K562 (cell line): Measurements from ENCODE around the gene PIGV. TPM values are rescaled to one million over a fixed set of nuclear protein-coding genes. Genes with fewer than 3 reads are reported as not detected.

Experiments
- BHLHE40 ChIP-seq: IDR thresholded peaks from 2 replicates; pipeline ENCODE4 v1.6.1; 2011; ENCODE audit warnings: low read length, improper control_type of control experiment
- CHCHD3 ChIP-seq: fragments of 250-450 bp; sonication (Bioruptor Pico); IDR thresholded peaks from 2 replicates; pipeline ENCODE4 v2.1.2; 2022; ENCODE audit warnings: mild to moderate bottlenecking
- CREB3 ChIP-seq: fragments of 450-650 bp; conservative IDR thresholded peaks from 2 replicates; pipeline ENCODE4 v1.6.1; 2016; ENCODE audit warnings: missing genetic modification characterization, low read depth, mild to moderate bottlenecking, missing compliant biosample characterization, moderate library complexity
- DPF2 ChIP-seq: fragments of 450-650 bp; IDR thresholded peaks from 2 replicates; pipeline ENCODE4 v1.6.1; 2016
- E2F1 ChIP-seq: sonication (generic); formaldehyde crosslinking; IDR thresholded peaks from 2 replicates; pipeline ENCODE4 v1.8.1; 2023; ENCODE audit warnings: mild to moderate bottlenecking, missing genetic modification reagents, moderate library complexity
- ESRRB ChIP-seq: fragments of 250-450 bp; sonication (Bioruptor Pico); IDR thresholded peaks from 2 replicates; pipeline ENCODE4 v1.5.0; 2020; ENCODE audit warnings: mild to moderate bottlenecking, moderate library complexity, borderline replicate concordance
- ILF3 ChIP-seq: fragments of 450-650 bp; IDR thresholded peaks from 2 replicates; pipeline ENCODE4 v1.6.1; 2018; ENCODE audit warnings: antibody characterized with exemption, mild to moderate bottlenecking, moderate library complexity, borderline replicate concordance
- MAFG ChIP-seq: fragments of 450-650 bp; conservative IDR thresholded peaks from 2 replicates; pipeline ENCODE4 v1.6.1; 2016; ENCODE audit warnings: missing genetic modification characterization, missing compliant biosample characterization
- NEUROD1 ChIP-seq: fragments of 150-350 bp; IDR thresholded peaks from 2 replicates; pipeline ENCODE4 v1.6.1; 2014; ENCODE audit warnings: borderline replicate concordance, low read length, low read depth; ENCODE audit not compliant: partially characterized antibody
- NR2C1 ChIP-seq, 2 experiments: fragments of 450-650 bp; IDR thresholded peaks; 2 replicates each; pipeline ENCODE4 v1.6.1; 2017; ENCODE audit warnings: mild to moderate bottlenecking in 2 of 2, antibody characterized with exemption in 1 of 2, inconsistent platforms in 1 of 2, missing compliant biosample characterization in 1 of 2, missing genetic modification characterization in 1 of 2
- POLR2H ChIP-seq: IDR thresholded peaks from 2 replicates; pipeline ENCODE4 v1.6.1; 2016; ENCODE audit warnings: missing genetic modification characterization, low read depth, mild to moderate bottlenecking, control low read depth, missing compliant biosample characterization, moderate library complexity
- PTBP1 ChIP-seq: fragments of 200-400 bp; formaldehyde crosslinking; IDR thresholded peaks from 2 replicates; pipeline ENCODE4 v1.6.1; 2017; ENCODE audit warnings: low read depth, low read length
- SAFB ChIP-seq: fragments of 200-400 bp; formaldehyde crosslinking; IDR thresholded peaks from 2 replicates; pipeline ENCODE4 v1.6.1; 2017; ENCODE audit warnings: low read depth, low read length, borderline replicate concordance
- SAFB2 ChIP-seq: fragments of 200-400 bp; formaldehyde crosslinking; IDR thresholded peaks from 2 replicates; pipeline ENCODE4 v1.6.1; 2018; ENCODE audit warnings: borderline replicate concordance, low read length, low read depth, moderate library complexity; ENCODE audit not compliant: severe bottlenecking
- SIN3A ChIP-seq, 2 experiments: fragments of 150-350 bp in 1 of 2; IDR thresholded peaks; 2 replicates each; pipeline ENCODE4 v1.6.1; 2011 to 2016; ENCODE audit warnings: borderline replicate concordance in 2 of 2, low read depth in 2 of 2, low read length in 2 of 2, mild to moderate bottlenecking in 2 of 2, moderate library complexity in 2 of 2; ENCODE audit not compliant: control insufficient read depth in 1 of 2
- SMARCE1 ChIP-seq: fragments of 450-650 bp; IDR thresholded peaks from 2 replicates; pipeline ENCODE4 v1.7.1; 2016; ENCODE audit warnings: mild to moderate bottlenecking
- SRSF3 ChIP-seq: fragments of 200-400 bp; formaldehyde crosslinking; IDR thresholded peaks from 2 replicates; pipeline ENCODE4 v1.6.1; 2016; ENCODE audit warnings: mild to moderate bottlenecking, low read length, moderate library complexity; ENCODE audit not compliant: insufficient read depth
- TBL1XR1 ChIP-seq, 2 experiments: IDR thresholded peaks; 2 replicates each; pipeline ENCODE4 v1.6.1; 2012; ENCODE audit warnings: improper control_type of control experiment in 2 of 2, low read length in 2 of 2, mild to moderate bottlenecking in 1 of 2
- ZNF174 ChIP-seq: fragments of 250-450 bp; sonication (Bioruptor Pico); IDR thresholded peaks from 2 replicates; pipeline ENCODE4 v1.4.0; 2020; ENCODE audit warnings: mild to moderate bottlenecking
- ZNF212 ChIP-seq: fragments of 450-650 bp; formaldehyde crosslinking; IDR thresholded peaks from 2 replicates; pipeline ENCODE4 v1.4.0; 2020; ENCODE audit warnings: mild to moderate bottlenecking
- ZNF224 ChIP-seq: sonication (generic); formaldehyde crosslinking; IDR thresholded peaks from 2 replicates; pipeline ENCODE4 v1.8.0; 2022; ENCODE audit warnings: mild to moderate bottlenecking, missing genetic modification reagents
- ZNF445 ChIP-seq: fragments of 250-450 bp; sonication (Bioruptor Pico); IDR thresholded peaks from 2 replicates; pipeline ENCODE4 v1.4.0; 2020; ENCODE audit warnings: low read depth, mild to moderate bottlenecking, moderate library complexity
- ZNF644 ChIP-seq: fragments of 200-800 bp; sonication (Bioruptor generic); IDR thresholded peaks from 2 replicates; pipeline ENCODE4 v1.6.1; 2016; ENCODE audit warnings: low read depth, missing genetic modification characterization, missing compliant biosample characterization
- polyA plus RNA-seq, 8 experiments: library from polyadenylated mRNA; depleted of rRNA in 4 of 8; stranded (reverse) in 5 of 8; unstranded in 3 of 8; fragments of >200 nt; fragmentation: Nextera tagmentation in 2 of 8; fragmentation: Illumina TruSeq in 1 of 8; extraction: Ambion mirVana in 2 of 8; extraction: Trizol in 1 of 8; gene quantifications; 2 replicates each; pipeline versions ENCODE4 v1.2.1 to v1.2.3, GENCODE V29; 2011 to 2014; ENCODE audit warnings: inconsistent platforms in 1 of 8, missing spikeins in 1 of 8
- total RNA-seq, 7 experiments: library from RNA; depleted of rRNA in 6 of 7; stranded (reverse); fragments of >200 nt in 6 of 7; fragmentation: Illumina TruSeq in 2 of 7; extraction: Trizol in 2 of 7; gene quantifications; 2 replicates each; pipeline versions ENCODE4 v1.2.1 to v1.2.3, GENCODE V29; 2011 to 2021; ENCODE audit warnings: low replicate concordance in 1 of 7

PIGV gene
- total and polyA plus RNA-seq, 9 of the 15 experiments (the other 6 are each of a cell fraction or from before 2014, with no cell fraction given), result 8.4 to 21.8 (median 11.7) TPM

- peak; percentile 61; the same call in 1 of the 2 replicates for TF ChIP-seq CREB3 (tag)
- TF ChIP-seq SMARCE1, result peak; percentile 47; the same call in 1 of the 2 replicates
- TF ChIP-seq E2F1, result no peak; the same call in 1 of the 2 replicates
- no peak; the same call in 1 of the 2 replicates for TF ChIP-seq POLR2H
- no peak for TF ChIP-seq ESRRB (CRISPR knock-in tag)
- 0 out of 2 replicates have a peak, but pooled peaks have one; percentile 58 for TF ChIP-seq ZNF224 (CRISPR knock-in tag)
- peak; percentile 36 to 41; a peak in 1 of 4 replicates for TF ChIP-seq SIN3A (IDR thresholded peaks at IDR 0.05; ENCODE audit: borderline replicate concordance in 2 of 2, control insufficient read depth in 1 of 2, low read depth in 2 of 2, low read length in 2 of 2)
- no peak for TF ChIP-seq ZNF174 (CRISPR knock-in tag)
- TF ChIP-seq PTBP1, result no peak
- TF ChIP-seq NR2C1 (IDR thresholded peaks at IDR 0.05), result no peak; the same call in 1 of the 2 replicates
- 0 out of 2 replicates have a peak, but pooled peaks have one; percentile 24 for TF ChIP-seq NR2C1 (tag; IDR thresholded peaks at IDR 0.05)
- TF ChIP-seq TBL1XR1 (IDR thresholded peaks at IDR 0.05; ENCODE audit: low read length in 2 of 2), result 0 out of 4 replicates have a peak, but pooled peaks of 1 of the 2 experiments have one; percentile 53
- no peak for TF ChIP-seq SRSF3
- TF ChIP-seq NEUROD1, result peak; percentile 75
- TF ChIP-seq BHLHE40, result peak; percentile 8; the same call in 1 of the 2 replicates
- TF ChIP-seq SAFB2, result no peak
- no peak for TF ChIP-seq CHCHD3 (CRISPR knock-in tag)
- TF ChIP-seq ZNF212, result no peak
- TF ChIP-seq DPF2, result peak; percentile 72
- TF ChIP-seq ZNF445 (CRISPR knock-in tag), result no peak
- TF ChIP-seq ILF3, result 0 out of 2 replicates have a peak, but pooled peaks have one; percentile 10
- no peak for TF ChIP-seq MAFG (tag)
- no peak for TF ChIP-seq SAFB
- TF ChIP-seq ZNF644 (tag), result no peak
Observed at GRCh38 chr1:26788836-26789611, 1.3 kb downstream of the PIGV start (continued).
